PC-9 (cell line): ENCODE results near the gene TREH.

Experiments
- EZH2 ChIP-seq: fragments of 200-600 bp; sonication (generic); IDR thresholded peaks from 2 replicates; pipeline ENCODE4 v1.8.0; 2017; ENCODE audit warnings: antibody characterized with exemption, low read depth
- TF ChIP-seq, protein P1 (sequence below): fragments of 200-600 bp; sonication (generic); conservative IDR thresholded peaks from 2 replicates; pipeline ENCODE4 v1.6.1; 2017; ENCODE audit warnings: mixed run types, antibody characterized with exemption, mild to moderate bottlenecking, moderate library complexity

GRCh38 chr11:118608360-118609227 is 70.9 kb downstream of the TREH start:
- TF ChIP-seq, protein P1, sequence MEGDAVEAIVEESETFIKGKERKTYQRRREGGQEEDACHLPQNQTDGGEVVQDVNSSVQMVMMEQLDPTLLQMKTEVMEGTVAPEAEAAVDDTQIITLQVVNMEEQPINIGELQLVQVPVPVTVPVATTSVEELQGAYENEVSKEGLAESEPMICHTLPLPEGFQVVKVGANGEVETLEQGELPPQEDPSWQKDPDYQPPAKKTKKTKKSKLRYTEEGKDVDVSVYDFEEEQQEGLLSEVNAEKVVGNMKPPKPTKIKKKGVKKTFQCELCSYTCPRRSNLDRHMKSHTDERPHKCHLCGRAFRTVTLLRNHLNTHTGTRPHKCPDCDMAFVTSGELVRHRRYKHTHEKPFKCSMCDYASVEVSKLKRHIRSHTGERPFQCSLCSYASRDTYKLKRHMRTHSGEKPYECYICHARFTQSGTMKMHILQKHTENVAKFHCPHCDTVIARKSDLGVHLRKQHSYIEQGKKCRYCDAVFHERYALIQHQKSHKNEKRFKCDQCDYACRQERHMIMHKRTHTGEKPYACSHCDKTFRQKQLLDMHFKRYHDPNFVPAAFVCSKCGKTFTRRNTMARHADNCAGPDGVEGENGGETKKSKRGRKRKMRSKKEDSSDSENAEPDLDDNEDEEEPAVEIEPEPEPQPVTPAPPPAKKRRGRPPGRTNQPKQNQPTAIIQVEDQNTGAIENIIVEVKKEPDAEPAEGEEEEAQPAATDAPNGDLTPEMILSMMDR, result no peak
- no peak for TF ChIP-seq EZH2
